Measurements from ENCODE around the gene BRCA1. TPM values are rescaled to one million over a fixed set of nuclear protein-coding genes. Genes with fewer than 3 reads are reported as not detected.
A peak's percentile ranks its signal among the peaks of the same experiment; 100 is the strongest.

Gene BRCA1
- total RNA-seq, 4 donors from 2014 or later: 1.2 to 30.7 (median 15.4) TPM

DNA sequence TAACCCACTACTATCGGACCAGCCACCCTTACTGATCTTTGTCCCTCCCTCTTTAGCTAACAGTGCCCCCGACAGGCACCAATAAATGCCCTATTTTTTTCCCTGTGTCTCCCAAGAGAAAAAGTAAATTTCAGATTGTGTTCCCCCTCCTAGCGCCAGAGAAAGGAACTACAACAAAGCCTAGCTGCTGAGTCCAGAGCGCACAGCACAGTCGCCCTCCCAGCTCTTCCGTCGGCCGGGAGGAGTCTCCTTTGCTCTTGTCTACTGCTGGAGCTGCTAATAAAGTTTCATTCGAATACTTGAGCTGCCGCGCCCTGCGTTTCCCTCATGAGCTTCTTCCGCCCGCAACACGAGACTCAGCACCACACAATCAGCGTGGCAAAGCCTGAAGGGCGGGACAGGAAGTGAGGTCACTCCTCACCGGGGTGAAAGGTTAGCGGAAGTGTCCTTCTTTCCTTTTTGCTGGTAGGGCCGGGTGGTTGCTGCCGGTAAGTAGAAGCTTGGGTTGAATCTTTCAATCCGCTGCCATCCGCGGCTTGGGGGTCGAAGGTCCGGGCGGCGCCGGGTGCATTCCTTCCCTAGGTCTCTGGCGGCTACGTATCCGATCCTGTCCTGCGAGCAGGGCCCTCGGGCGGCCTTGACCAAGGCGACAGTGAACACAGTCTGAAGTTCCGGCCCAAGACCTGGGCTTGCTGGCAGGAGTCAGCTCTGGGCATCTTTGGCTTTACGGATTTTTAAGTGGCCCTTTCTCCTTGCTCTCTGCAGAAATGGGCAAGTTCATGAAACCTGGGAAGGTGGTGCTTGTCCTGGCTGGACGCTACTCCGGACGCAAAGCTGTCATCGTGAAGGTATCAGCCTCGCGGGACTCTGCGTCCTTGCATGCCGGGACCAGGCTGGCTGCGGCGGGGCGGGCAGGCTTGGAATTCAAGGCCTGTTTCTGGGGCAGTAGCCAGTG is 126.9 kb downstream of the BRCA1 start, which contains the start of gene RPL27:
TSS of gene RPL27 (plus strand) at position 436 of the 955 bp plus-strand sequence. CDS start at position 768, 332 bp downstream.
- Histone ChIP-seq H3K4me1 (peaks cover 0 to 5% of the 10 kb centered on the region in 2 donors), H3K36me3 (no peaks in the 10 kb centered on the region), H3K27me3 (no peaks in the 10 kb centered on the region), H3K9me3 (no peaks in the 10 kb centered on the region), H3K27ac (peak within 1 kb of the TSS; percentile 85 to 93), H3K4me3 (peak within 1 kb of the TSS; percentile 65 to 76)
- intact Hi-C loops (cut with DNase I; ENCODE audit: low total_unique reads): no loop called here
- peak; percentile 99 for DNase-seq
- TF ChIP-seq, protein P1, sequence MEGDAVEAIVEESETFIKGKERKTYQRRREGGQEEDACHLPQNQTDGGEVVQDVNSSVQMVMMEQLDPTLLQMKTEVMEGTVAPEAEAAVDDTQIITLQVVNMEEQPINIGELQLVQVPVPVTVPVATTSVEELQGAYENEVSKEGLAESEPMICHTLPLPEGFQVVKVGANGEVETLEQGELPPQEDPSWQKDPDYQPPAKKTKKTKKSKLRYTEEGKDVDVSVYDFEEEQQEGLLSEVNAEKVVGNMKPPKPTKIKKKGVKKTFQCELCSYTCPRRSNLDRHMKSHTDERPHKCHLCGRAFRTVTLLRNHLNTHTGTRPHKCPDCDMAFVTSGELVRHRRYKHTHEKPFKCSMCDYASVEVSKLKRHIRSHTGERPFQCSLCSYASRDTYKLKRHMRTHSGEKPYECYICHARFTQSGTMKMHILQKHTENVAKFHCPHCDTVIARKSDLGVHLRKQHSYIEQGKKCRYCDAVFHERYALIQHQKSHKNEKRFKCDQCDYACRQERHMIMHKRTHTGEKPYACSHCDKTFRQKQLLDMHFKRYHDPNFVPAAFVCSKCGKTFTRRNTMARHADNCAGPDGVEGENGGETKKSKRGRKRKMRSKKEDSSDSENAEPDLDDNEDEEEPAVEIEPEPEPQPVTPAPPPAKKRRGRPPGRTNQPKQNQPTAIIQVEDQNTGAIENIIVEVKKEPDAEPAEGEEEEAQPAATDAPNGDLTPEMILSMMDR (IDR thresholded peaks at IDR 0.05): peak; percentile 88 to 93 (median 89)
- TF ChIP-seq POLR2A (IDR thresholded peaks at IDR 0.05): peak; percentile 82 to 87

DNA sequence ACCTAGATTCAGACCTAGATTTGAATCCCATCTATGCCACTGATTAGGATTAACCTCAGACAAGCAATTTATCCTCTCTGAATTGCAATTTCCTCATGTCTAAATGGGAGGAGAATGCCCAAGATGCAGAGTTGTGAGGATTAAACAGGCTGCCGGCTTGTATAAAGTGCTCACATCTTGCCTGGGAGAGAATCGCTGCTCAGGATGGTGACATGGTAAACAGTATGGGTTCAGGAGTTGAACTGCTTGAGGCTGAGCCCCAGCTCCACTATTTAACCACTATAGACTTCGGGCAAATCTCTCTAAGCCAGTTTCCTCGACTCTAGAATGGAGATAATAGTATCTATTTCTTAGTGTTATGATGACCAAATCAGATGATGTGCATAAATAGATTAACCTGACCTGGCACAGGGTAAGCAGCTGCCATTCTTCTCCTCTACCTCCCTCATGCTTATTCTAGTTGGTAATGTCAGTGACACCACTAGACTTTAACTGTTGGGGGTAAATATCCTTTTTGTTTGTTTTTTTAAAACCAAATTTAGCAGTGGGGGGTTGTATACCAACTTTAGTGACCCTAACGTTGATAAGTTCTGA is 127.7 kb downstream of the BRCA1 start:
- Histone ChIP-seq H3K27ac (peak overlapping the region; percentile 74 to 85), H3K36me3 (no peaks in the 10 kb centered on the region), H3K27me3 (no peaks in the 10 kb centered on the region), H3K9me3 (no peaks in the 10 kb centered on the region), H3K4me1 (peaks cover 0 to 5% of the 10 kb centered on the region in 2 donors), H3K4me3 (peak overlapping the region; percentile 7 to 76)
- TF ChIP-seq, protein P1 (IDR thresholded peaks at IDR 0.05): no peak
- no peak for DNase-seq
- intact Hi-C loops (cut with DNase I; ENCODE audit: low total_unique reads): no loop called here

Small RNAs within 50 kb of the gene (small RNA-seq; reads per million reads assigned to genes)
- gene AC060780.2 (not detected), gene AC060780.3 (not detected), gene AC135721.1 (not detected)

Other genes with a start within 250 kb of the BRCA1 start
- not detected for gene G6PC1, start 224.6 kb downstream of the BRCA1 start, total RNA-seq
- gene AARSD1, start 160.9 kb downstream of the BRCA1 start, total RNA-seq: 10 to 100 TPM in 3 of 4 donors, 1 to 10 TPM in 1; 5.6 to 69.9 (median 32.6) TPM
- gene PTGES3L, start 145.3 kb downstream of the BRCA1 start, total RNA-seq: 1 to 10 TPM in 2 of 4 donors, under 1 TPM in 1, not detected in 1; 0.51 to 3.7 (median 1.2) TPM
- 10 to 100 TPM; 10.8 to 18.3 (median 13.1) TPM for gene RUNDC1, start 144.8 kb downstream of the BRCA1 start, total RNA-seq
- 1,000 to 10,000 TPM in 3 of 4 donors, 100 to 1,000 TPM in 1; 635 to 7,543 (median 1,847) TPM for gene RPL27, start 126.9 kb downstream of the BRCA1 start, total RNA-seq
- gene IFI35, start 118.6 kb downstream of the BRCA1 start, total RNA-seq: 10 to 100 TPM in 2 of 4 donors, 1 to 10 TPM in 2; 5.9 to 31.4 (median 10.0) TPM
- gene VAT1, start 103.0 kb downstream of the BRCA1 start, total RNA-seq: 100 to 1,000 TPM in 3 of 4 donors, 10 to 100 TPM in 1; 59.5 to 187 (median 152) TPM
- gene RND2, start 100.1 kb downstream of the BRCA1 start, total RNA-seq: 10 to 100 TPM in 1 of 4 donors, 1 to 10 TPM in 2, under 1 TPM in 1; 0.88 to 14.0 (median 3.5) TPM
- gene NBR1, start 45.9 kb upstream of the BRCA1 start, total RNA-seq: 100 to 1,000 TPM in 1 of 4 donors, 10 to 100 TPM in 3; 30.0 to 126 (median 67.2) TPM
- gene TMEM106A, start 86.5 kb upstream of the BRCA1 start, total RNA-seq: 10 to 100 TPM in 2 of 4 donors, 1 to 10 TPM in 2; 2.3 to 20.7 (median 11.9) TPM
- not detected for gene CCDC200, start 103.3 kb upstream of the BRCA1 start, total RNA-seq
- gene RNU2-1, start 108.6 kb upstream of the BRCA1 start, total RNA-seq: 1,000 to 10,000 TPM in 1 of 4 donors, not detected in 3; 2,193 TPM

Measured in uterus (tissue), 4 donors.